ENCODE data around the gene PDCD11. TPM values are rescaled to one million over a fixed set of nuclear protein-coding genes. Genes with fewer than 3 reads are reported as not detected.

PDCD11 gene
- polyA plus RNA-seq, 1 donor from 2014 or later = 15.3 TPM

- Histone ChIP-seq H3K9me2 (ENCODE audit: insufficient read depth, low read length) (no peaks in the 10 kb centered on the region), H3F3A (ENCODE audit: insufficient read depth, low read length, poor library complexity, severe bottlenecking) (no peaks in the 10 kb centered on the region), H3K9ac (ENCODE audit: low read length) (no peak overlapping the region), H3K79me2 (replicated peaks; ENCODE audit: insufficient read depth, low read length) (no peaks in the 10 kb centered on the region), H3K27ac (ENCODE audit: low read length) (no peak overlapping the region), H2AFZ (ENCODE audit: low read depth, low read length) (no peak overlapping the region), H3K27me3 (ENCODE audit: insufficient read depth, low read depth, low read length) (no peaks in the 10 kb centered on the region), H3K9me3 (ENCODE audit: low read length) (no peaks in the 10 kb centered on the region), H3K4me2 (ENCODE audit: low read length) (no peak overlapping the region), H3K4me3 (ENCODE audit: low read length) (no peak overlapping the region), H4K20me1 (ENCODE audit: insufficient read depth) (no peaks in the 10 kb centered on the region), H3K36me3 (ENCODE audit: insufficient read depth, low read length) (no peaks in the 10 kb centered on the region)
- TF ChIP-seq SMC3 (conservative IDR thresholded peaks at IDR 0.05; ENCODE audit: poor library complexity) = no peak
- no peak for TF ChIP-seq EP300 (conservative IDR thresholded peaks at IDR 0.05; ENCODE audit: poor library complexity, severe bottlenecking)
- TF ChIP-seq CTCF (IDR thresholded peaks at IDR 0.05; ENCODE audit: poor library complexity, severe bottlenecking) = no peak
- TF ChIP-seq EZH2 (IDR thresholded peaks at IDR 0.05; ENCODE audit: borderline replicate concordance, insufficient read depth, low read length, poor library complexity, severe bottlenecking) = no peak
- no peak for TF ChIP-seq POLR2AphosphoS5 (IDR thresholded peaks at IDR 0.05)
- TF ChIP-seq TAF1 (IDR thresholded peaks at IDR 0.05; ENCODE audit: low read depth) = no peak
- TF ChIP-seq MXI1 (conservative IDR thresholded peaks at IDR 0.05; ENCODE audit: poor library complexity, severe bottlenecking) = no peak
- no peak for TF ChIP-seq RAD21 (conservative IDR thresholded peaks at IDR 0.05)
- TF ChIP-seq, protein P1, sequence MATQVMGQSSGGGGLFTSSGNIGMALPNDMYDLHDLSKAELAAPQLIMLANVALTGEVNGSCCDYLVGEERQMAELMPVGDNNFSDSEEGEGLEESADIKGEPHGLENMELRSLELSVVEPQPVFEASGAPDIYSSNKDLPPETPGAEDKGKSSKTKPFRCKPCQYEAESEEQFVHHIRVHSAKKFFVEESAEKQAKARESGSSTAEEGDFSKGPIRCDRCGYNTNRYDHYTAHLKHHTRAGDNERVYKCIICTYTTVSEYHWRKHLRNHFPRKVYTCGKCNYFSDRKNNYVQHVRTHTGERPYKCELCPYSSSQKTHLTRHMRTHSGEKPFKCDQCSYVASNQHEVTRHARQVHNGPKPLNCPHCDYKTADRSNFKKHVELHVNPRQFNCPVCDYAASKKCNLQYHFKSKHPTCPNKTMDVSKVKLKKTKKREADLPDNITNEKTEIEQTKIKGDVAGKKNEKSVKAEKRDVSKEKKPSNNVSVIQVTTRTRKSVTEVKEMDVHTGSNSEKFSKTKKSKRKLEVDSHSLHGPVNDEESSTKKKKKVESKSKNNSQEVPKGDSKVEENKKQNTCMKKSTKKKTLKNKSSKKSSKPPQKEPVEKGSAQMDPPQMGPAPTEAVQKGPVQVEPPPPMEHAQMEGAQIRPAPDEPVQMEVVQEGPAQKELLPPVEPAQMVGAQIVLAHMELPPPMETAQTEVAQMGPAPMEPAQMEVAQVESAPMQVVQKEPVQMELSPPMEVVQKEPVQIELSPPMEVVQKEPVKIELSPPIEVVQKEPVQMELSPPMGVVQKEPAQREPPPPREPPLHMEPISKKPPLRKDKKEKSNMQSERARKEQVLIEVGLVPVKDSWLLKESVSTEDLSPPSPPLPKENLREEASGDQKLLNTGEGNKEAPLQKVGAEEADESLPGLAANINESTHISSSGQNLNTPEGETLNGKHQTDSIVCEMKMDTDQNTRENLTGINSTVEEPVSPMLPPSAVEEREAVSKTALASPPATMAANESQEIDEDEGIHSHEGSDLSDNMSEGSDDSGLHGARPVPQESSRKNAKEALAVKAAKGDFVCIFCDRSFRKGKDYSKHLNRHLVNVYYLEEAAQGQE (IDR thresholded peaks at IDR 0.05; ENCODE audit: borderline replicate concordance) = no peak
Measured at GRCh38 chr10:103455235-103455634, 58.8 kb downstream of the PDCD11 start.

DNA sequence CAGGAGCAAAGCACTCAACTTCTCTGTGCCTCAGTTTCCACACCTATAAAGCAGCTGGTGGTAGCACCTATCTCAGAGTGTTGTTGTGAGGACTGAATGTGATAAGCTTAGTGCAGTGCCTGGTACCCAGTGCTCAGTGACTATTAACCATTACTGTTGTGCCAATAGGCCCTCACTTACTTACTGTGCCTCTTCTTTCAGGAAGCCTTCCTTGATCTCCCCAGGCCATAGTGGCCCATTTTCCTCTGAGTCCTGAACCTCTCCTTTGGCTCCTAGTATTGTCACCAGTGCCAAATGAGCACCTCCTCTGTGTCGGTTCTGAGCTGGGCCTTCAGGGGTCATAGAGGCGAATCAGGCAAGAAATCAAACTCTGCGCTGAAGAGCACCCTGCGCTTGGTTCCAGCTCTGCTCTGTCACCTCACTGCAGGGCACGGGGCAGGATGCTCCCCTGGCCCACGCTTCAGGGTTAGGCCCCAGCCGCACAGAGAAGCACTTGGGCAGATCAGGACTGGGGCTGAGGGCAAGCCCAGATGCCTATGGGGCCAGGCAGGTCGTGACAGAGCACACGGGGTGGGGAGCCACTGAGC lies 59.7 kb downstream of the PDCD11 start:
- Histone ChIP-seq H3K36me3 (ENCODE audit: insufficient read depth, low read length) (no peaks in the 10 kb centered on the region), H3K9me3 (ENCODE audit: low read length) (no peaks in the 10 kb centered on the region), H3K27me3 (ENCODE audit: insufficient read depth, low read depth, low read length) (no peaks in the 10 kb centered on the region), H3K79me2 (replicated peaks; ENCODE audit: insufficient read depth, low read length) (no peaks in the 10 kb centered on the region), H4K20me1 (ENCODE audit: insufficient read depth) (no peaks in the 10 kb centered on the region), H3F3A (ENCODE audit: insufficient read depth, low read length, poor library complexity, severe bottlenecking) (no peaks in the 10 kb centered on the region), H3K4me3 (ENCODE audit: low read length) (no peak overlapping the region), H3K9ac (ENCODE audit: low read length) (no peak overlapping the region), H2AFZ (ENCODE audit: low read depth, low read length) (no peak overlapping the region), H3K9me2 (ENCODE audit: insufficient read depth, low read length) (no peaks in the 10 kb centered on the region), H3K27ac (ENCODE audit: low read length) (no peak overlapping the region), H3K4me2 (ENCODE audit: low read length) (no peak overlapping the region)
- TF ChIP-seq CTCF (IDR thresholded peaks at IDR 0.05; ENCODE audit: poor library complexity, severe bottlenecking) (no peak), SMC3 (conservative IDR thresholded peaks at IDR 0.05; ENCODE audit: poor library complexity) (no peak), EP300 (conservative IDR thresholded peaks at IDR 0.05; ENCODE audit: poor library complexity, severe bottlenecking) (no peak)
- TF ChIP-seq, protein P1 (IDR thresholded peaks at IDR 0.05; ENCODE audit: borderline replicate concordance) = no peak
